Heart left ventricle (tissue), 13 donors: ENCODE results near the gene BICDL1.

Source experiments
- CTCF ChIP-seq, 12 donors: fragments of 200-600 bp; sonication (generic) in 4 of 12; IDR thresholded peaks; one replicate each; pipeline versions ENCODE4 v1.5.0 to v1.8.0; 2018 to 2022; ENCODE audit warnings: antibody characterized with exemption in 12 of 12, mild to moderate bottlenecking in 5 of 12
- POLR2A ChIP-seq, 2 donors: fragments of 450-650 bp; IDR thresholded peaks; one replicate each; pipeline ENCODE4 v1.6.1; 2017; ENCODE audit warnings: antibody characterized with exemption in 2 of 2, mild to moderate bottlenecking in 2 of 2, moderate library complexity in 2 of 2
- donor health status: ischemic (EF 13 %, LVEDD 7.1; RV severe dilation, severe dysfunction).
- donor health status: DM: no; HTN: yes; CAD: no.
- donor health status: DM: no; HTN: no; CAD: no.
- donor health status: ischemic (EF 25% LVEDD 6.9; RV normal size, moderate dysfunction).
- donor health status: ischemic (EF 25% LVEDD 5.7; RV mildly dilated, moderate dysfunction).
- donor health status: ischemic (EF 35%, LVEDD 5.7; RV mildly dilated, moderate dysfunction).
- donor health status: nonischemic (EF 11% LVEDD 7.7; RV severe dilation, severe dysfunction).
- donor health status: DM: yes; HTN: yes; CAD: no.
- donor health status: PGD.
- donor health status: ischemic (EF 29% LVEDD 5.4; RV normal size, mild dysfunction).
- donor health status: nonischemic (EF 23%, LVEDD 6.1; RV moderate dilation, normal function).

DNA sequence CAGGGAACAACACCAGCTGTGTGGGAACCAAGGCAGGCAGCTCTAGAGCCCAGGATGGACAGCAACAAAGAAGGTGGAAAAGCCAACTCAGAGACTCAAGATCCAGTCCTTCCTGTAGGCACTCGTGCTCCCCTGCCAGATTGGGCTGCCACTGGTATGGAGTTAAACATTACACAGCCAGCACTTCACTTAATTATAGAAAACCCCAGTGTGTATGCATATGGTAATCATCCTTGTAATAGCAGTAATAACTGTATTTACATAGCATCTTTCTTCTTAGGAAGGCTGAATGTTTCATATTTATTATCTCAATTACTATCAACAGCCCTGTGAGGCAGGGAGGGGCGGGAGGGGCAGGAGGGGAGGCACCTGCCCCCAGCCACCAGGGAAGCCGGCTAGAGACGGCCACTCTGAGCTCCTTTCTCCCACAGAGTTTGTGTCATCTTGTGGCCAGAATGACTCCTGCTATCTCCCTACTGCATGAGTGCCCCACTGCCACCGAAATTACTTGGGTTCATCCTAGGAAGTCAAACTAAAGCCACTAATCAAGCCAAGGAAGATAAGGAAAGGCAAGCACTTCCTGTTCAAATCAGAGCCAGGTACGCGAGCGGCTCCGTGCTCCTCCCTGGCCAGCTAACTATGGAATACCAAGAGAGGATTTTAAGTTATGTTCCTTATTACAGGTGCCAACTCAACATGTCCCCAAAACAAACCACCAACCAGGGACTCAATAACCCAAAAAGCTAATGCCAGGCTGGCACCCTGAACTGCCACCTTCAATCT lies 143.2 kb downstream of the BICDL1 start:
- TF ChIP-seq CTCF (IDR thresholded peaks at IDR 0.05) = no peak
- TF ChIP-seq POLR2A (IDR thresholded peaks at IDR 0.05) = no peak
